ENCODE measurements around the gene DMTF1. TPM values are rescaled to one million over a fixed set of nuclear protein-coding genes. Genes with fewer than 3 reads are reported as not detected.

DMTF1 gene
- total and polyA plus RNA-seq, 9 of the 15 experiments (the other 6 are each of a cell fraction or from before 2014, with no cell fraction given) = 25.7 to 208 (median 74.7) TPM

DNA sequence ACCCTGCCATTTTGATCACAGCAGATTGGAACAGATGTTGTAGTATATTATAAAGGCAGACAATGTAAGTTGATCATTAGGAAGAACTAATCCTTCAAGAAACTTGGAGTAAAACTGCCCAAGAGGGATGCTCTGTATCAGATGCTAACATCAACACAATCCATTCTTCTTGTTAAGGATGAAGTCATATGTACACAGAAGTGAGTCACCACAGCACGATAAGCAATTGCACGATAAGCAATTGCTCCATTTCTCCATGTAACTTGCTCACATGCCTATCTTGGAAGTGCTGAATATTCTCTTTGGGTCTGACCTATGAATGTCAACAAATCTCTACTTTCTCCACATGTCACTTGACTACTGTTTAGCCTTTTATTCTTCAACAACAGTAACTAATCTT is 41.5 kb upstream of the DMTF1 start (continued):
- TF ChIP-seq, protein P1, sequence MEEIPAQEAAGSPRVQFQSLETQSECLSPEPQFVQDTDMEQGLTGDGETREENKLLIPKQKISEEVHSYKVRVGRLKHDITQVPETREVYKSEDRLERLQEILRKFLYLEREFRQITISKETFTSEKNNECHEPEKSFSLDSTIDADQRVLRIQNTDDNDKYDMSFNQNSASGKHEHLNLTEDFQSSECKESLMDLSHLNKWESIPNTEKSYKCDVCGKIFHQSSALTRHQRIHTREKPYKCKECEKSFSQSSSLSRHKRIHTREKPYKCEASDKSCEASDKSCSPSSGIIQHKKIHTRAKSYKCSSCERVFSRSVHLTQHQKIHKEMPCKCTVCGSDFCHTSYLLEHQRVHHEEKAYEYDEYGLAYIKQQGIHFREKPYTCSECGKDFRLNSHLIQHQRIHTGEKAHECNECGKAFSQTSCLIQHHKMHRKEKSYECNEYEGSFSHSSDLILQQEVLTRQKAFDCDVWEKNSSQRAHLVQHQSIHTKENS (CRISPR knock-in tag; IDR thresholded peaks at IDR 0.05) = no peak
- no peak for TF ChIP-seq KLF1 (tag; IDR thresholded peaks at IDR 0.05)
- peak; percentile 75 for TF ChIP-seq GATAD2B (IDR thresholded peaks at IDR 0.05; ENCODE audit: borderline replicate concordance)
- TF ChIP-seq EZH2 (IDR thresholded peaks at IDR 0.05; ENCODE audit: borderline replicate concordance, low read depth, low read length) = no peak
- TF ChIP-seq HNRNPK (IDR thresholded peaks at IDR 0.05; ENCODE audit: low read depth, low read length, poor library complexity, severe bottlenecking) = no peak
- TF ChIP-seq, protein P2, sequence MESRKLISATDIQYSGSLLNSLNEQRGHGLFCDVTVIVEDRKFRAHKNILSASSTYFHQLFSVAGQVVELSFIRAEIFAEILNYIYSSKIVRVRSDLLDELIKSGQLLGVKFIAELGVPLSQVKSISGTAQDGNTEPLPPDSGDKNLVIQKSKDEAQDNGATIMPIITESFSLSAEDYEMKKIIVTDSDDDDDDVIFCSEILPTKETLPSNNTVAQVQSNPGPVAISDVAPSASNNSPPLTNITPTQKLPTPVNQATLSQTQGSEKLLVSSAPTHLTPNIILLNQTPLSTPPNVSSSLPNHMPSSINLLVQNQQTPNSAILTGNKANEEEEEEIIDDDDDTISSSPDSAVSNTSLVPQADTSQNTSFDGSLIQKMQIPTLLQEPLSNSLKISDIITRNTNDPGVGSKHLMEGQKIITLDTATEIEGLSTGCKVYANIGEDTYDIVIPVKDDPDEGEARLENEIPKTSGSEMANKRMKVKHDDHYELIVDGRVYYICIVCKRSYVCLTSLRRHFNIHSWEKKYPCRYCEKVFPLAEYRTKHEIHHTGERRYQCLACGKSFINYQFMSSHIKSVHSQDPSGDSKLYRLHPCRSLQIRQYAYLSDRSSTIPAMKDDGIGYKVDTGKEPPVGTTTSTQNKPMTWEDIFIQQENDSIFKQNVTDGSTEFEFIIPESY (CRISPR knock-in tag; IDR thresholded peaks at IDR 0.05) = no peak
- peak; percentile 61; the same call in 1 of the 2 replicates for TF ChIP-seq RNF2 (IDR thresholded peaks at IDR 0.05)
- TF ChIP-seq FIP1L1 (IDR thresholded peaks at IDR 0.05; ENCODE audit: low read depth, low read length, poor library complexity, severe bottlenecking) = no peak
- TF ChIP-seq MTA3 (IDR thresholded peaks at IDR 0.05; ENCODE audit: borderline replicate concordance) = 0 out of 2 replicates have a peak, but pooled peaks have one; percentile 71
- TF ChIP-seq, protein P3, sequence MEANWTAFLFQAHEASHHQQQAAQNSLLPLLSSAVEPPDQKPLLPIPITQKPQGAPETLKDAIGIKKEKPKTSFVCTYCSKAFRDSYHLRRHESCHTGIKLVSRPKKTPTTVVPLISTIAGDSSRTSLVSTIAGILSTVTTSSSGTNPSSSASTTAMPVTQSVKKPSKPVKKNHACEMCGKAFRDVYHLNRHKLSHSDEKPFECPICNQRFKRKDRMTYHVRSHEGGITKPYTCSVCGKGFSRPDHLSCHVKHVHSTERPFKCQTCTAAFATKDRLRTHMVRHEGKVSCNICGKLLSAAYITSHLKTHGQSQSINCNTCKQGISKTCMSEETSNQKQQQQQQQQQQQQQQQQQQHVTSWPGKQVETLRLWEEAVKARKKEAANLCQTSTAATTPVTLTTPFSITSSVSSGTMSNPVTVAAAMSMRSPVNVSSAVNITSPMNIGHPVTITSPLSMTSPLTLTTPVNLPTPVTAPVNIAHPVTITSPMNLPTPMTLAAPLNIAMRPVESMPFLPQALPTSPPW (CRISPR knock-in tag; IDR thresholded peaks at IDR 0.05) = no peak; the same call in 1 of the 2 replicates
- TF ChIP-seq, protein P4, sequence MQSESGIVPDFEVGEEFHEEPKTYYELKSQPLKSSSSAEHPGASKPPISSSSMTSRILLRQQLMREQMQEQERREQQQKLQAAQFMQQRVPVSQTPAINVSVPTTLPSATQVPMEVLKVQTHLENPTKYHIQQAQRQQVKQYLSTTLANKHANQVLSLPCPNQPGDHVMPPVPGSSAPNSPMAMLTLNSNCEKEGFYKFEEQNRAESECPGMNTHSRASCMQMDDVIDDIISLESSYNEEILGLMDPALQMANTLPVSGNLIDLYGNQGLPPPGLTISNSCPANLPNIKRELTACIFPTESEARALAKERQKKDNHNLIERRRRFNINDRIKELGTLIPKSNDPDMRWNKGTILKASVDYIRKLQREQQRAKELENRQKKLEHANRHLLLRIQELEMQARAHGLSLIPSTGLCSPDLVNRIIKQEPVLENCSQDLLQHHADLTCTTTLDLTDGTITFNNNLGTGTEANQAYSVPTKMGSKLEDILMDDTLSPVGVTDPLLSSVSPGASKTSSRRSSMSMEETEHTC (IDR thresholded peaks at IDR 0.05) = peak; percentile 86
- no peak for TF ChIP-seq NCOA2 (IDR thresholded peaks at IDR 0.05; ENCODE audit: partially characterized antibody in 2 of 2)
- 0 out of 2 replicates have a peak, but pooled peaks have one; percentile 56 for TF ChIP-seq ZNF644 (tag; IDR thresholded peaks at IDR 0.05; ENCODE audit: low read depth)
- TF ChIP-seq MIER1 (IDR thresholded peaks at IDR 0.05; ENCODE audit: low read depth) = no peak
- no peak for TF ChIP-seq RBM39 (optimal IDR thresholded peaks at IDR 0.05; ENCODE audit: low read depth, low read length)
- TF ChIP-seq, protein P5, sequence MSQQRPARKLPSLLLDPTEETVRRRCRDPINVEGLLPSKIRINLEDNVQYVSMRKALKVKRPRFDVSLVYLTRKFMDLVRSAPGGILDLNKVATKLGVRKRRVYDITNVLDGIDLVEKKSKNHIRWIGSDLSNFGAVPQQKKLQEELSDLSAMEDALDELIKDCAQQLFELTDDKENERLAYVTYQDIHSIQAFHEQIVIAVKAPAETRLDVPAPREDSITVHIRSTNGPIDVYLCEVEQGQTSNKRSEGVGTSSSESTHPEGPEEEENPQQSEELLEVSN (IDR thresholded peaks at IDR 0.05; ENCODE audit: borderline replicate concordance in 1 of 2, extremely low read depth in 1 of 2, insufficient read depth in 1 of 2, insufficient read length in 1 of 2, low read depth in 1 of 2, low read length in 1 of 2, poor library complexity in 1 of 2, severe bottlenecking in 1 of 2) = no peak
- no peak for TF ChIP-seq ZNF232 (CRISPR knock-in tag; IDR thresholded peaks at IDR 0.05)
- no peak; the same call in 1 of the 2 replicates for TF ChIP-seq ZNF24 (IDR thresholded peaks at IDR 0.05)
- TF ChIP-seq MTA1 (IDR thresholded peaks at IDR 0.05; ENCODE audit: borderline replicate concordance) = peak; percentile 91; the same call in 1 of the 2 replicates
- TF ChIP-seq HMG20A (CRISPR knock-in tag; conservative IDR thresholded peaks at IDR 0.05) = no peak

All from K562 (cell line).